H1 (cell line): ENCODE data around the gene COL4A2. TPM values are rescaled to one million over a fixed set of nuclear protein-coding genes. Genes with fewer than 3 reads are reported as not detected.

Experiments used
- ASH2L ChIP-seq: fragments of 200-600, 300-600 bp; sonication (generic); IDR thresholded peaks from one replicate; pipeline ENCODE4 v1.7.1; 2017; ENCODE audit warnings: low read length
- KDM5A ChIP-seq: fragments of 200-600 bp; IDR thresholded peaks from 2 replicates; pipeline ENCODE4 v1.7.1; 2012; ENCODE audit warnings: mild to moderate bottlenecking, low read length, inconsistent platforms, mixed read lengths
- POU5F1 ChIP-seq: IDR thresholded peaks from 2 replicates; pipeline ENCODE4 v1.6.1; 2011; ENCODE audit warnings: low read depth, mild to moderate bottlenecking, low read length, moderate library complexity
- SIN3A ChIP-seq, 2 experiments: IDR thresholded peaks in 1 of 2; conservative IDR thresholded peaks in 1 of 2; 2 replicates each; pipeline ENCODE4 v1.6.1; 2011 to 2012; ENCODE audit warnings: low read length in 2 of 2, improper control_type of control experiment in 1 of 2, low read depth in 1 of 2, mild to moderate bottlenecking in 1 of 2
- SP1 ChIP-seq: IDR thresholded peaks from 2 replicates; pipeline ENCODE4 v1.6.1; 2011; ENCODE audit warnings: low read depth, low read length
- SP2 ChIP-seq: IDR thresholded peaks from 2 replicates; pipeline ENCODE4 v1.6.1; 2012; ENCODE audit warnings: mild to moderate bottlenecking, low read length, inconsistent platforms
- SUZ12 ChIP-seq: fragments of 200-600 bp; sonication (generic); IDR thresholded peaks from 2 replicates; pipeline ENCODE4 v1.6.1; 2012; ENCODE audit warnings: mild to moderate bottlenecking, inconsistent platforms, low read length, moderate library complexity, mixed read lengths
- TBP ChIP-seq: IDR thresholded peaks from 2 replicates; pipeline ENCODE4 v1.6.1; 2011; ENCODE audit warnings: low read depth, low read length, improper control_type of control experiment
- TEAD4 ChIP-seq: IDR thresholded peaks from 2 replicates; pipeline ENCODE4 v1.6.1; 2012; ENCODE audit warnings: low read depth, low read length, inconsistent platforms, mixed read lengths
- ZNF274 ChIP-seq: IDR thresholded peaks from 2 replicates; pipeline ENCODE4 v1.7.0; 2012; ENCODE audit warnings: low read length, borderline replicate concordance; ENCODE audit errors: extremely low read depth
- polyA plus RNA-seq, 7 experiments: library from polyadenylated mRNA; depleted of rRNA in 3 of 7; stranded (reverse) in 5 of 7; unstranded in 2 of 7; fragments of >200 nt in 5 of 7; fragments of 200-250 nt in 2 of 7; gene quantifications; 1 replicate in 5 of 7; 2 replicates in 1 of 7; 4 replicates in 1 of 7; pipeline versions ENCODE4 v1.2.1 to v1.2.3, GENCODE V29; 2011 to 2013; ENCODE audit warnings: missing spikeins in 2 of 7, mixed read lengths in 2 of 7
- total RNA-seq: library from RNA; stranded (reverse); fragmentation: NEBNext Ultra II Directional; extraction: Animal tissue kit (Norgen Biotek cat#: 25700); gene quantifications from 2 replicates; pipeline ENCODE4 v1.2.1, GENCODE V29; 2021
- TF ChIP-seq, protein P1 (sequence below): fragments of 300-600 bp; sonication (generic); IDR thresholded peaks from 2 replicates; pipeline ENCODE4 v1.7.1; 2012; ENCODE audit warnings: low read length, moderate library complexity, mild to moderate bottlenecking, inconsistent platforms; ENCODE audit not compliant: insufficient replicate concordance
- TF ChIP-seq, protein P2 (sequence below): IDR thresholded peaks from 2 replicates; pipeline ENCODE4 v1.6.1; 2012; ENCODE audit warnings: inconsistent platforms

The COL4A2 gene
- total and polyA plus RNA-seq, 2 of the 8 experiments (the other 6 are each of a cell fraction or from before 2014, with no cell fraction given), result 80.4 to 87.3 TPM

DNA sequence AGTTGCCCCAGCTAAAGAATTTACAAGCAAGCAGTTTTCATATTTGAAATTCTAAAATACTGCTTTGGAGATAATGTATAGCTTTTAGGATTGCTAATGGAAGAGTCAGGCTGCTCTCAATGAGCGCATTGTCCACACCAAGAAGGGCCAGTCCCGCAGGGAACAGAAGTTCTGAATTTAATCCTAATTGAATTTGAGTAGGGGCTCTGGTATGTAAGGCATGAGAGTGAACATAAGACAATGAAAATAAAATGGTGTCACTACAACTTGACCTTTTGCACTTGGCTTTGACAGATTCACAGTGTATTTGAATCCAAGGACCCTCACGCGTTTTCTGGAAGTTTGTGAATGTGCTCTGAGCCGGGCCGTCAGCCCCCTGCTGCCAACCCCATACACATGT is 221.8 kb downstream of the COL4A2 start (continued):
- TF ChIP-seq, protein P1, sequence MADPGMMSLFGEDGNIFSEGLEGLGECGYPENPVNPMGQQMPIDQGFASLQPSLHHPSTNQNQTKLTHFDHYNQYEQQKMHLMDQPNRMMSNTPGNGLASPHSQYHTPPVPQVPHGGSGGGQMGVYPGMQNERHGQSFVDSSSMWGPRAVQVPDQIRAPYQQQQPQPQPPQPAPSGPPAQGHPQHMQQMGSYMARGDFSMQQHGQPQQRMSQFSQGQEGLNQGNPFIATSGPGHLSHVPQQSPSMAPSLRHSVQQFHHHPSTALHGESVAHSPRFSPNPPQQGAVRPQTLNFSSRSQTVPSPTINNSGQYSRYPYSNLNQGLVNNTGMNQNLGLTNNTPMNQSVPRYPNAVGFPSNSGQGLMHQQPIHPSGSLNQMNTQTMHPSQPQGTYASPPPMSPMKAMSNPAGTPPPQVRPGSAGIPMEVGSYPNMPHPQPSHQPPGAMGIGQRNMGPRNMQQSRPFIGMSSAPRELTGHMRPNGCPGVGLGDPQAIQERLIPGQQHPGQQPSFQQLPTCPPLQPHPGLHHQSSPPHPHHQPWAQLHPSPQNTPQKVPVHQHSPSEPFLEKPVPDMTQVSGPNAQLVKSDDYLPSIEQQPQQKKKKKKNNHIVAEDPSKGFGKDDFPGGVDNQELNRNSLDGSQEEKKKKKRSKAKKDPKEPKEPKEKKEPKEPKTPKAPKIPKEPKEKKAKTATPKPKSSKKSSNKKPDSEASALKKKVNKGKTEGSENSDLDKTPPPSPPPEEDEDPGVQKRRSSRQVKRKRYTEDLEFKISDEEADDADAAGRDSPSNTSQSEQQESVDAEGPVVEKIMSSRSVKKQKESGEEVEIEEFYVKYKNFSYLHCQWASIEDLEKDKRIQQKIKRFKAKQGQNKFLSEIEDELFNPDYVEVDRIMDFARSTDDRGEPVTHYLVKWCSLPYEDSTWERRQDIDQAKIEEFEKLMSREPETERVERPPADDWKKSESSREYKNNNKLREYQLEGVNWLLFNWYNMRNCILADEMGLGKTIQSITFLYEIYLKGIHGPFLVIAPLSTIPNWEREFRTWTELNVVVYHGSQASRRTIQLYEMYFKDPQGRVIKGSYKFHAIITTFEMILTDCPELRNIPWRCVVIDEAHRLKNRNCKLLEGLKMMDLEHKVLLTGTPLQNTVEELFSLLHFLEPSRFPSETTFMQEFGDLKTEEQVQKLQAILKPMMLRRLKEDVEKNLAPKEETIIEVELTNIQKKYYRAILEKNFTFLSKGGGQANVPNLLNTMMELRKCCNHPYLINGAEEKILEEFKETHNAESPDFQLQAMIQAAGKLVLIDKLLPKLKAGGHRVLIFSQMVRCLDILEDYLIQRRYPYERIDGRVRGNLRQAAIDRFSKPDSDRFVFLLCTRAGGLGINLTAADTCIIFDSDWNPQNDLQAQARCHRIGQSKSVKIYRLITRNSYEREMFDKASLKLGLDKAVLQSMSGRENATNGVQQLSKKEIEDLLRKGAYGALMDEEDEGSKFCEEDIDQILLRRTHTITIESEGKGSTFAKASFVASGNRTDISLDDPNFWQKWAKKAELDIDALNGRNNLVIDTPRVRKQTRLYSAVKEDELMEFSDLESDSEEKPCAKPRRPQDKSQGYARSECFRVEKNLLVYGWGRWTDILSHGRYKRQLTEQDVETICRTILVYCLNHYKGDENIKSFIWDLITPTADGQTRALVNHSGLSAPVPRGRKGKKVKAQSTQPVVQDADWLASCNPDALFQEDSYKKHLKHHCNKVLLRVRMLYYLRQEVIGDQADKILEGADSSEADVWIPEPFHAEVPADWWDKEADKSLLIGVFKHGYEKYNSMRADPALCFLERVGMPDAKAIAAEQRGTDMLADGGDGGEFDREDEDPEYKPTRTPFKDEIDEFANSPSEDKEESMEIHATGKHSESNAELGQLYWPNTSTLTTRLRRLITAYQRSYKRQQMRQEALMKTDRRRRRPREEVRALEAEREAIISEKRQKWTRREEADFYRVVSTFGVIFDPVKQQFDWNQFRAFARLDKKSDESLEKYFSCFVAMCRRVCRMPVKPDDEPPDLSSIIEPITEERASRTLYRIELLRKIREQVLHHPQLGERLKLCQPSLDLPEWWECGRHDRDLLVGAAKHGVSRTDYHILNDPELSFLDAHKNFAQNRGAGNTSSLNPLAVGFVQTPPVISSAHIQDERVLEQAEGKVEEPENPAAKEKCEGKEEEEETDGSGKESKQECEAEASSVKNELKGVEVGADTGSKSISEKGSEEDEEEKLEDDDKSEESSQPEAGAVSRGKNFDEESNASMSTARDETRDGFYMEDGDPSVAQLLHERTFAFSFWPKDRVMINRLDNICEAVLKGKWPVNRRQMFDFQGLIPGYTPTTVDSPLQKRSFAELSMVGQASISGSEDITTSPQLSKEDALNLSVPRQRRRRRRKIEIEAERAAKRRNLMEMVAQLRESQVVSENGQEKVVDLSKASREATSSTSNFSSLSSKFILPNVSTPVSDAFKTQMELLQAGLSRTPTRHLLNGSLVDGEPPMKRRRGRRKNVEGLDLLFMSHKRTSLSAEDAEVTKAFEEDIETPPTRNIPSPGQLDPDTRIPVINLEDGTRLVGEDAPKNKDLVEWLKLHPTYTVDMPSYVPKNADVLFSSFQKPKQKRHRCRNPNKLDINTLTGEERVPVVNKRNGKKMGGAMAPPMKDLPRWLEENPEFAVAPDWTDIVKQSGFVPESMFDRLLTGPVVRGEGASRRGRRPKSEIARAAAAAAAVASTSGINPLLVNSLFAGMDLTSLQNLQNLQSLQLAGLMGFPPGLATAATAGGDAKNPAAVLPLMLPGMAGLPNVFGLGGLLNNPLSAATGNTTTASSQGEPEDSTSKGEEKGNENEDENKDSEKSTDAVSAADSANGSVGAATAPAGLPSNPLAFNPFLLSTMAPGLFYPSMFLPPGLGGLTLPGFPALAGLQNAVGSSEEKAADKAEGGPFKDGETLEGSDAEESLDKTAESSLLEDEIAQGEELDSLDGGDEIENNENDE, result no peak
- no peak for TF ChIP-seq TEAD4
- TF ChIP-seq KDM5A, result no peak
- TF ChIP-seq, protein P2, sequence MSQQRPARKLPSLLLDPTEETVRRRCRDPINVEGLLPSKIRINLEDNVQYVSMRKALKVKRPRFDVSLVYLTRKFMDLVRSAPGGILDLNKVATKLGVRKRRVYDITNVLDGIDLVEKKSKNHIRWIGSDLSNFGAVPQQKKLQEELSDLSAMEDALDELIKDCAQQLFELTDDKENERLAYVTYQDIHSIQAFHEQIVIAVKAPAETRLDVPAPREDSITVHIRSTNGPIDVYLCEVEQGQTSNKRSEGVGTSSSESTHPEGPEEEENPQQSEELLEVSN, result no peak
- no peak for TF ChIP-seq POU5F1
- no peak for TF ChIP-seq ZNF274
- no peak for TF ChIP-seq SUZ12
- no peak for TF ChIP-seq TBP
- TF ChIP-seq SP1, result no peak
- TF ChIP-seq SIN3A (conservative IDR thresholded peaks at IDR 0.05 in 1 of 2, IDR thresholded peaks at IDR 0.05 in 1 of 2; ENCODE audit: low read depth in 1 of 2, low read length in 2 of 2), result no peak
- TF ChIP-seq ASH2L, result no peak
- no peak for TF ChIP-seq SP2
